ENCODE measurements around the gene IHH. TPM values are rescaled to one million over a fixed set of nuclear protein-coding genes. Genes with fewer than 3 reads are reported as not detected.

The IHH gene
- total RNA-seq, 2 donors from 2014 or later: 0.28 TPM; not detected in 1

- ATAC-seq: no peak
- H3K9me3 Mint-ChIP-seq: no peaks in the 10 kb centered on the region
- peaks cover 31 to 44% of the 10 kb centered on the region in 2 donors for H3K27me3 Mint-ChIP-seq
- H3K4me3 Mint-ChIP-seq: peak overlapping the region; percentile 32
- H3K27ac Mint-ChIP-seq: no peak overlapping the region
- H3K4me1 Mint-ChIP-seq (ENCODE audit: low read depth in 2 of 2): peaks cover 0 to 10% of the 10 kb centered on the region in 2 donors
- H3K36me3 Mint-ChIP-seq: no peaks in the 10 kb centered on the region
- no peak for DNase-seq (ENCODE audit: low spot score)
Measured at GRCh38 chr2:219059725-219060682, 717 bp downstream of the IHH start.

- peaks cover 31 to 44% of the 10 kb centered on the region in 2 donors for H3K27me3 Mint-ChIP-seq
- peaks cover 0 to 10% of the 10 kb centered on the region in 2 donors for H3K4me1 Mint-ChIP-seq (ENCODE audit: low read depth in 2 of 2)
- ATAC-seq: no peak
- no peak for DNase-seq (ENCODE audit: low spot score)
- H3K36me3 Mint-ChIP-seq: no peaks in the 10 kb centered on the region
- peak overlapping the region; percentile 32 for H3K4me3 Mint-ChIP-seq
- H3K9me3 Mint-ChIP-seq: no peaks in the 10 kb centered on the region
- H3K27ac Mint-ChIP-seq: no peak overlapping the region
Measured at GRCh38 chr2:219059375-219059724, 1.4 kb downstream of the IHH start.

GRCh38 chr2:219058541-219059374 lies 2.0 kb downstream of the IHH start:
- Mint-ChIP-seq H3K27ac (no peak overlapping the region), H3K27me3 (peaks cover 33 to 44% of the 10 kb centered on the region in 2 donors), H3K9me3 (no peaks in the 10 kb centered on the region), H3K4me1 (ENCODE audit: low read depth in 2 of 2) (peaks cover 0 to 10% of the 10 kb centered on the region in 2 donors), H3K4me3 (no peak overlapping the region), H3K36me3 (no peaks in the 10 kb centered on the region)
- DNase-seq (ENCODE audit: low spot score) (no peak), ATAC-seq (no peak)

GRCh38 chr2:219057709-219058540 lies 2.8 kb downstream of the IHH start:
- Mint-ChIP-seq H3K4me1 (ENCODE audit: low read depth in 2 of 2) (peaks cover 0 to 10% of the 10 kb centered on the region in 2 donors), H3K27ac (no peak overlapping the region), H3K9me3 (no peaks in the 10 kb centered on the region), H3K27me3 (peaks cover 31 to 40% of the 10 kb centered on the region in 2 donors), H3K4me3 (no peak overlapping the region), H3K36me3 (no peaks in the 10 kb centered on the region)
- DNase-seq (ENCODE audit: low spot score): peak; percentile 75
- ATAC-seq: peak; percentile 85 to 90

GRCh38 chr2:219056896-219057708 lies 3.6 kb downstream of the IHH start:
- peaks cover 0 to 10% of the 10 kb centered on the region in 2 donors for H3K4me1 Mint-ChIP-seq (ENCODE audit: low read depth in 2 of 2)
- no peak overlapping the region for H3K27ac Mint-ChIP-seq
- H3K4me3 Mint-ChIP-seq: no peak overlapping the region
- H3K27me3 Mint-ChIP-seq: peaks cover 25 to 32% of the 10 kb centered on the region in 2 donors
- DNase-seq (ENCODE audit: low spot score): no peak
- ATAC-seq: no peak
- no peaks in the 10 kb centered on the region for H3K9me3 Mint-ChIP-seq
- H3K36me3 Mint-ChIP-seq: no peaks in the 10 kb centered on the region

DNA sequence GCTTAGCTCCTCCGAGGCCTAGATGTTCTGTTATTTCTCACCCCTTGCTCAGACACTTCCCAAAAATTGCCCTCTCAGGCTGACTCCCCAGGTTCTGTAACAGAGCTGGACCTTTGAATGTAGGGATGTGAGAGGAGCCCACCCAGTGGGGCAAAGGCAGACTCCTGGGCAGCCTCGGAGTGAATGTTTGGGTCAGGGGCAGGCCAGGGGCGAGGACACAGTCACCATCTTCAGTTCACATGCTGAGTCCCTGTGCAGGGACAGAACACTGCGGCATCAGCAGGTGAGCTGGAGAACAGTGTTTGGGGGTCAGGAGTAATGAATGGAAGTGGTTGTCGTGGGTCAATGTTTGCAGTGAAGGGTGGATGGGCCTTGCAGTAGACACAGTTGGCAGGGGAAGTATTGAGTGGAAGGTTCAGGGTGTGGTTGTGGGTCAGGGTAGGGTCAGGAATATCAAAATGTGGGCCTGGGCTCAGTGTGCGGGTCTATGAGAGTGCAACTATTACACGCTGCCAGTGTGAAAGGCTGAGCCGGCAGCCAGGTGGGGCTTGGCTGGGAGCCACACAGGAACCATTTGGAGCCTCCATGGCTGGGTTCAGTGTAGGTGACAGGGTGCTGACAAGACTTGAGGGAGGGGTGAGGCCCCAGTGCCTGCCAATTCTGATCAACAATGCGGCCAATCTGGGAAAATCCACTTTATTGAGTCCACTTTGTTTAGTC lies 4.4 kb downstream of the IHH start:
- no peak for DNase-seq (ENCODE audit: low spot score)
- Mint-ChIP-seq H3K4me1 (ENCODE audit: low read depth in 2 of 2) (peaks cover 0 to 8% of the 10 kb centered on the region in 2 donors), H3K27me3 (peaks cover 24 to 27% of the 10 kb centered on the region in 2 donors), H3K27ac (no peak overlapping the region), H3K9me3 (no peaks in the 10 kb centered on the region), H3K4me3 (no peak overlapping the region), H3K36me3 (no peaks in the 10 kb centered on the region)
- ATAC-seq: no peak

- no peak for DNase-seq (ENCODE audit: low spot score)
- peaks cover 27 to 29% of the 10 kb centered on the region in 2 donors for H3K27me3 Mint-ChIP-seq
- H3K27ac Mint-ChIP-seq: no peak overlapping the region
- H3K4me1 Mint-ChIP-seq (ENCODE audit: low read depth in 2 of 2): peaks cover 0 to 7% of the 10 kb centered on the region in 2 donors
- H3K9me3 Mint-ChIP-seq: no peaks in the 10 kb centered on the region
- no peaks in the 10 kb centered on the region for H3K36me3 Mint-ChIP-seq
- no peak overlapping the region for H3K4me3 Mint-ChIP-seq
- no peak for ATAC-seq
Measured at GRCh38 chr2:219054956-219055903, 5.5 kb downstream of the IHH start.

DNA sequence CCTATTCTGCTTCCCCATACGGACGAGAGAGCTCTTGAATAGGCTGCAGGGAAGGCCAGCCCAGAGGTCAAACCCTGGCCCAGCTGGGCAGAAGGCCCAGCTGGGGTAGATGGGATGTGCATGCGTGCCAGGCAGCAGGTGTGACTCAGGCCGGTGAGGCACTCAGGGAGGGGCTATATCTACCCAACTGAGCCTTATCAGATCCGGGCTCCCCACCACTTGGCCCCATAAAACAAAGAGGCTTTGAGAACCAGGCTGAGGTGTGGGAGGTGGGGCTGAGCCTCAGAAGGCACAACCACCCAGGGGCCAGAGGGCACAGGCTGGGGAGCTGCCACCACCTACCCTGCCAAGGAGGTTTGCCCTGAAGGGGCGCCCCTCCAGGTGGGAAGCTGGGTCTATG lies 11.4 kb downstream of the IHH start:
- peaks cover 42 to 47% of the 10 kb centered on the region in 2 donors for H3K27me3 Mint-ChIP-seq
- peak in 1 of 2 donors; percentile 8 for ATAC-seq
- no peaks in the 10 kb centered on the region for H3K9me3 Mint-ChIP-seq
- DNase-seq (ENCODE audit: low spot score): no peak
- H3K4me1 Mint-ChIP-seq (ENCODE audit: low read depth in 2 of 2): no peaks in the 10 kb centered on the region
- no peak overlapping the region for H3K27ac Mint-ChIP-seq
- no peak overlapping the region for H3K4me3 Mint-ChIP-seq
- no peaks in the 10 kb centered on the region for H3K36me3 Mint-ChIP-seq

DNA sequence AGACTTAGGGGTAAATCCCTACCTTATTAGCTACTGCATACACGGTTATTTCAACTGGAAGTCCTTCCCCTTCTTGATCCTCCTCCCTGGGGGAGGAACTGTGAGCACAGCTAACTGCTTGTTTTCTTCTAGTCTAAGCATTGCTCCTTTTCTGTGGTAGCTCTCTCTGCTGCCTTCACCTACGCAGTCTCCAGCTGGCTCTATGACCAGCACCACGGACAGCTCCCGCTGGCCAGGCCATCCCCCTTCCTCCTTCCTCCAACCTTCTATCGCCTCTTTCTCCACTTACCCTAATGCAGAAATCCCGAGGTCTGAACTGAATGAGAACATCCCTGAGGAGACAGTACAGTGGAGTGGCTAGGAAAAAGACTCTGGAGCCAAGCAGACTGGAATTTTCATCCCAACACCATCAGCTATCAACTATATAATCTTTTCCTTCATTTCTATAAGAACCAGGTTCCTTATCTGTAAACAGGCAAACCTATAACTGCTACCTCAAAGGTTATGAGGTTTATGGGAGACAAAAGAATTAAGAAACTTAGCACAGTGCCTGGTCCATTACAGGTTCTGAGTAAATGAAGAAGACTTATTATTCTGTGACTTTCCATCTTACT lies 14.7 kb downstream of the IHH start:
- Mint-ChIP-seq H3K9me3 (no peaks in the 10 kb centered on the region), H3K4me3 (no peak overlapping the region), H3K4me1 (ENCODE audit: low read depth in 2 of 2) (peaks cover 5 to 6% of the 10 kb centered on the region in 2 donors), H3K36me3 (no peaks in the 10 kb centered on the region), H3K27me3 (peaks cover 51 to 67% of the 10 kb centered on the region in 2 donors), H3K27ac (no peak overlapping the region)
- ATAC-seq: no peak
- DNase-seq (ENCODE audit: low spot score): no peak

DNA sequence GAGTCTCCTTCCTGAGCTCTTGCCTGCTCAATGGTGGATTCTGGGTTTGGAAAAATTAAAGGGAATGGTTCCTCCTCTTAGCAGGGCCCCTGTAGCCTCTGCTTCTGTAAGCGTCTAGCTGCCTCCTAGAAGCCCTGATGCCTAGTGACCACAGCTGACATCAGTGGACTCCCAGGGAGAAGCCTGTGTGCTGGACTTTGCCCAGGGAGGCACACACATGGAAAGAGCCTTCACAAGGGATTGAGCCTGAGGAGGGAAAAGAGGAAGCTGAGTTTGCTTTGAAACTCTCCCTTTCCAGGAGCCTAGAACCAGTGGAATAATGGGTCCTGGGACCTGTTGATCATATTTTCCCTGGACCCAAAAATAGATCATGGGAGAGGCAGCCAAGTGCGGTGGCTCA lies 18.0 kb downstream of the IHH start:
- Mint-ChIP-seq H3K27me3 (peaks cover 43 to 72% of the 10 kb centered on the region in 2 donors), H3K27ac (no peak overlapping the region), H3K4me3 (no peak overlapping the region), H3K9me3 (no peaks in the 10 kb centered on the region), H3K4me1 (ENCODE audit: low read depth in 2 of 2) (peaks cover 6 to 9% of the 10 kb centered on the region in 2 donors), H3K36me3 (no peaks in the 10 kb centered on the region)
- no peak for DNase-seq (ENCODE audit: low spot score)
- no peak for ATAC-seq

DNA sequence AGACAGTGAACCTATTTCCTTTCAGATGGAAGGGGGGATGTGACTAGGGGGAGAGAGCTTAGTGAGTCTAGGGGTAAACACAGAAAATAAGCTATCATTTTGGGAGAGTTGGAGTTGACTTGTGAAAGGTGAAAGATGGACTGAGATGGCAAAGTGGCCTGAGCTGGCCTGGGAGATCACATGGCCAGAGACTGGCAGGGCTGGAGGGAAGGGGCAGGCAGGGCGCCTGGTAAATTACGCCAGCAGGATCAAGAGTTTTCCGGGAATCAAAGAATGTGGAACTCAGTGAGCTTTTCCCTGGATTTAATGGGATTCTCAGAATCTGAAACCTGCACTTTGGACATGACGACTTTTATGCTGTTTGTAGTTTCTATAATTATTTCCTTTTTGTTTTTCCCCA lies 18.6 kb downstream of the IHH start:
- Mint-ChIP-seq H3K9me3 (no peaks in the 10 kb centered on the region), H3K4me1 (ENCODE audit: low read depth in 2 of 2) (peaks cover 6 to 9% of the 10 kb centered on the region in 2 donors), H3K36me3 (no peaks in the 10 kb centered on the region), H3K27me3 (peaks cover 43 to 72% of the 10 kb centered on the region in 2 donors), H3K4me3 (no peak overlapping the region), H3K27ac (no peak overlapping the region)
- DNase-seq (ENCODE audit: low spot score) (no peak), ATAC-seq (no peak)
